ENCODE results near the gene KPTN. TPM values are rescaled to one million over a fixed set of nuclear protein-coding genes. Genes with fewer than 3 reads are reported as not detected.

KPTN gene
- total and polyA plus RNA-seq, 7 donors, result 4.4 to 12.2 (median 4.8) TPM

DNA sequence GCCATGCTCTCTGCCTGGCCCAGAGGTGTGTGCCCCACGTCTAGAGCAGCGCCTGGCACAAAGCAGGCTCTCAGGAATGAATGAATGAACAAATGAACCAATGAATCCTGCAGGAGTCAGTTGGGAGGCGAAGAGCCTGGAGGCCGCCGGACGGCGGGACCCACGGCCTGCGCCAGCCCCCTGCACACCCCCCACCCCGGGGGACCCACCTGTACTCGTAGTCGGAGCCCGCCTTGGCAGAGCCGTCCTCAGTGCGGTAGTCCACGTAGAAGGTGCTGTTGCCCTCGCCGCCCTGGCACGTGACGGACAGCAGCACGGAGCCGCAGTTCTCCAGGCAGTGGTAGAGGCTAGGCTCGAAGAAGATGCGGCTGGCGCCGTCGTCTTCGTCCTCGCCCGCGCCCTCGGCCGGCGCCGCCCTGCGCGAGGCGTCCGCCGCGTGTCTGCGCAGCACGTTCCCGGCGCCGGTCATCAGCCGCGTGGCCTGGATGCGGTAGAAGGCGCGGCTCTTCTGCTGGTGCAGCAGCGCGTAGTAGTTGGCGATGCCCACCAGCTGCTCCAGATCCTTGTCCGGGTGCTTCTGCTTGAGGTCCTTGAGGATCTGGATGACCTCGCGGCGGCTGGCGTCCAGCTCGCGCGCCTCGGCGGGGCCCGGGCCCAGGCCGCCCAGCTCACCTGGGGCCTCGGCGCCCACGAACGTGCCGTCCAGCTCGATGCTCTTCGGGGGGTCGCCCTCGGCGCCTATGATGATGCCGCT, 27.1 kb downstream of the KPTN start:
- H3K4me3 ChIP-seq, result no peak overlapping the region

DNA sequence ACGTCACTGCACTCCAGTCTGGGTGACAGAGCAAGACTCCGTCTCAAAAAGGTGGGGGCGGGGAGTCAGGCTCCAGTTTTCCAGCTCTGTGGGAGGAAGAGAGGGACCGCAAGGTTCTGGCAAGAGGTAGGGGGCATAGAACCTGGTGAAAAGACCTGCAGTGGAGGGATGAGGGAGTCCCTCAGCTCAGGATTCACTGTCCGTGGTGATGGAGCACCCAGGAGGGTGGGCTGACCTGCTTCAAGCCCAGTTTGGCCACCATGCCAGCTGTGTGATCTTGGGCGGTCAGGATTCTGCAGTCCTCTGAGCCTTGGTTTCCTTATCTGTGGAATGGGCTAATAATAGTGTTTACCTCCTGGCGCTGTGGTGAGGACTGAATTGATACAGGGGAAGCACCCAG, 33.5 kb downstream of the KPTN start:
- no peak overlapping the region for H3K27ac ChIP-seq
- WGBS, 2 donors, result 58 to 69% methylated on average over 7 of the region's 7 CpGs
- DNase-seq, result no peak
- intact Hi-C loops (cut with DNase I), result no loop called here
- peaks cover 0 to 2% (median 0%) of the 10 kb centered on the region in 4 donors for H3K9me3 ChIP-seq
- H3K4me3 ChIP-seq, result no peak overlapping the region
- peaks cover 0 to 45% (median 0%) of the 10 kb centered on the region in 4 donors for H3K36me3 ChIP-seq
- TF ChIP-seq POLR2A (IDR thresholded peaks at IDR 0.05) (no peak), EP300 (IDR thresholded peaks at IDR 0.05) (no peak)
- TF ChIP-seq, protein P1, sequence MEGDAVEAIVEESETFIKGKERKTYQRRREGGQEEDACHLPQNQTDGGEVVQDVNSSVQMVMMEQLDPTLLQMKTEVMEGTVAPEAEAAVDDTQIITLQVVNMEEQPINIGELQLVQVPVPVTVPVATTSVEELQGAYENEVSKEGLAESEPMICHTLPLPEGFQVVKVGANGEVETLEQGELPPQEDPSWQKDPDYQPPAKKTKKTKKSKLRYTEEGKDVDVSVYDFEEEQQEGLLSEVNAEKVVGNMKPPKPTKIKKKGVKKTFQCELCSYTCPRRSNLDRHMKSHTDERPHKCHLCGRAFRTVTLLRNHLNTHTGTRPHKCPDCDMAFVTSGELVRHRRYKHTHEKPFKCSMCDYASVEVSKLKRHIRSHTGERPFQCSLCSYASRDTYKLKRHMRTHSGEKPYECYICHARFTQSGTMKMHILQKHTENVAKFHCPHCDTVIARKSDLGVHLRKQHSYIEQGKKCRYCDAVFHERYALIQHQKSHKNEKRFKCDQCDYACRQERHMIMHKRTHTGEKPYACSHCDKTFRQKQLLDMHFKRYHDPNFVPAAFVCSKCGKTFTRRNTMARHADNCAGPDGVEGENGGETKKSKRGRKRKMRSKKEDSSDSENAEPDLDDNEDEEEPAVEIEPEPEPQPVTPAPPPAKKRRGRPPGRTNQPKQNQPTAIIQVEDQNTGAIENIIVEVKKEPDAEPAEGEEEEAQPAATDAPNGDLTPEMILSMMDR (IDR thresholded peaks at IDR 0.05), result no peak
- H3K4me1 ChIP-seq, result peaks cover 0 to 27% (median 20%) of the 10 kb centered on the region in 4 donors
- H3K27me3 ChIP-seq, result peaks cover 0 to 29% (median 3%) of the 10 kb centered on the region in 3 donors

More for the DNA sequence above, 27.1 kb downstream of the KPTN start:
- TF ChIP-seq POLR2AphosphoS5 (IDR thresholded peaks at IDR 0.05) (no peak), EP300 (IDR thresholded peaks at IDR 0.05) (no peak), POLR2A (IDR thresholded peaks at IDR 0.05) (no peak)
- TF ChIP-seq, protein P1 (IDR thresholded peaks at IDR 0.05), result no peak
- intact Hi-C loops (cut with DNase I), result no loop called here
- Histone ChIP-seq H3K36me3 (peaks cover 0 to 46% (median 0%) of the 10 kb centered on the region in 4 donors), H3K27me3 (peaks cover 0 to 13% (median 0%) of the 10 kb centered on the region in 3 donors), H3K9me3 (peaks cover 0 to 7% (median 1%) of the 10 kb centered on the region in 4 donors), H3K4me1 (no peaks in the 10 kb centered on the region), H3K27ac (no peak overlapping the region)
- WGBS, 2 donors, result 28 to 32% methylated on average over 77 of the region's 77 CpGs
- no peak for DNase-seq

DNA sequence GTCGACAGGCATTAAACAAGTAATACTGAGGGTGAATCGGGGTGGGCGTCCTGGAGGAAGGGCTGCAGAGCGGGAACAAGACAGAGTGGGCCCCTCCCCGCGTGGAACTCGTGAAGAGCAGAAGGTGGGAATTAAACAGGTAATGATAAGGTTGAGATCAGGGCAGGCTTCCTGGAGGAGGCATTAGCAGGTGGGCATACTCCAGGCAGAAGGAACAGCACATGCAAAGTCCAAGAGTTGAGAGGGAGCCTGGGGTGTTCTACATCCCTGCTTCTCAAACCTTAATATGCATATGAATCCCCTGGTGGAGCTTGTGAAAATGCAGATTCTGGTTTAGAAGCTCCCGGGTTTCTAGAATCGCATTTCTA, 35.7 kb downstream of the KPTN start:
- intact Hi-C loops (cut with DNase I), result no loop called here
- H3K4me1 ChIP-seq, result peaks cover 0 to 27% (median 20%) of the 10 kb centered on the region in 4 donors

DNA sequence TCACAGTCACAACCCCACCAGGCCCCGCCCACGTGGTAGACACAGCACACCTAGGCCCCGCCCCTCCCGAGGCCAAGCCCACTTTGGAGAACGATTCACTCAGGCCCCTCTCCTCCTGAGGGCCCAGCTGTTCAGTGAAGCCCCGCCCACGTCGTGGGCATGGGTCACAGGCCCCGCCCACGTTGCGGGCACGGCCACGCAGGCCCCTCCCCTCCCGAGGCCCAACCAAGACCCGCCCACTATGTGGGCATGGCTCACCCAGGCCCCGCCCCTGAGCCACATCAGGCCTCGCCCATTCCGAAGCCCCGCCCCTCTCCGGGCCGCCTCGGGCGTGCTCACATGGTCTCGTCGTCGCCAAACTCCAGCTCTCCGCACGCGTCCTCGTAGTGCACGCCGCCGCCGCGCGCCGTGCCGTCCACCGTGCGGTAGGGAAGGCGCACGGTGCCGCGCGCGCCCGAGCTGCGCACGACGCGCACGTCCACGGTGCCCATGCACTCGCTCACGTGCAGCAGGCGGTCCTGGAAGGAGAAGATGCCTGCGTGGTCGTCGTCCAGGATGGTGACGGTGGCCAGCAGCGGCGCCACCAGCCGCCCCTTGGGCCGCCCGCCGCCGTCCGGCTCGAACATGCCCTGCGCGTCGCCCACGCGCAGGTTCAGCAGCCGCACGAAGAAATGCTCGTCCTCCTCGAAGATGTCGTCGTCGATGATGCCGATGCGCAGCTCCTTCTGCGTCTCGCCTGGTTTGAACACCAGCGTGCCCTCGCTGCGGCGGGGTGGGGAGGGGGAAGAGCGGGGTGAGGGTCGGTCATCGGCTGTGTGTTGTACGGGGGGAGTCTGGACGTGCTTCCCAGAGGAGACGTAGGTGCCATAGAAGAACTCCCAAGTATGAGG, 36.3 kb downstream of the KPTN start:
- no peak for DNase-seq
- Histone ChIP-seq H3K36me3 (peaks cover 0 to 29% (median 0%) of the 10 kb centered on the region in 4 donors), H3K27ac (no peak overlapping the region), H3K27me3 (peaks cover 0 to 53% (median 7%) of the 10 kb centered on the region in 3 donors), H3K9me3 (no peaks in the 10 kb centered on the region), H3K4me1 (peaks cover 0 to 27% (median 20%) of the 10 kb centered on the region in 4 donors), H3K4me3 (peak overlapping the region in 2 of 4 donors; percentile 11 to 17)
- intact Hi-C loops (cut with DNase I), result no loop called here
- 7 to 19% methylated on average over 95 of the region's 95 CpGs for WGBS, 2 donors
- TF ChIP-seq EP300 (IDR thresholded peaks at IDR 0.05) (no peak), POLR2A (IDR thresholded peaks at IDR 0.05) (no peak), POLR2AphosphoS5 (IDR thresholded peaks at IDR 0.05) (no peak)
- TF ChIP-seq, protein P1 (IDR thresholded peaks at IDR 0.05), result no peak

More for the DNA sequence above, 35.7 kb downstream of the KPTN start:
- WGBS, 2 donors, result 26 to 28% methylated on average over 9 of the region's 9 CpGs
- Histone ChIP-seq H3K4me3 (no peak overlapping the region), H3K27ac (no peak overlapping the region), H3K9me3 (no peaks in the 10 kb centered on the region), H3K27me3 (peaks cover 0 to 49% (median 7%) of the 10 kb centered on the region in 3 donors), H3K36me3 (peaks cover 0 to 33% (median 0%) of the 10 kb centered on the region in 4 donors)
- TF ChIP-seq POLR2A (IDR thresholded peaks at IDR 0.05) (no peak), POLR2AphosphoS5 (IDR thresholded peaks at IDR 0.05) (no peak), EP300 (IDR thresholded peaks at IDR 0.05) (no peak)
- TF ChIP-seq, protein P1 (IDR thresholded peaks at IDR 0.05), result no peak
- DNase-seq, result no peak
